Neural cell (in vitro differentiated cells): ENCODE results near the gene CCNE1. TPM values are rescaled to one million over a fixed set of nuclear protein-coding genes. Genes with fewer than 3 reads are reported as not detected.
"Not testable (repeated sequence)": the region's sequence is repeated elsewhere in the genome, so short reads cannot be mapped to it uniquely, and the experiment has no call there.

ENCODE experiments used
- H2AFZ ChIP-seq: fragments of 200-600, 300-800 bp; sonication (generic), shearing (Covaris generic); 2 replicates; pipeline ENCODE4 v1.6.0; 2014; ENCODE audit warnings: low read depth, mild to moderate bottlenecking, antibody characterized with exemption, low read length, moderate library complexity
- H3F3A ChIP-seq: fragments of 200-600 bp; shearing (Covaris generic); 2 replicates; pipeline ENCODE4 v1.6.1; 2016; ENCODE audit warnings: mild to moderate bottlenecking, moderate library complexity, mixed read lengths, antibody characterized with exemption, low read length; ENCODE audit not compliant: insufficient read depth, poor library complexity, severe bottlenecking
- H3K27ac ChIP-seq: fragments of 200-600, 300-800 bp; sonication (generic), shearing (Covaris generic); 2 replicates; pipeline ENCODE4 v1.5.1; 2014; ENCODE audit warnings: mild to moderate bottlenecking, low read length, moderate library complexity
- H3K27me3 ChIP-seq: fragments of 300-800, 200-600 bp; sonication (generic), shearing (Covaris generic); 2 replicates; pipeline ENCODE4 v1.6.0; 2014; ENCODE audit warnings: mild to moderate bottlenecking, low read depth, low read length, moderate library complexity; ENCODE audit not compliant: insufficient read depth
- H3K36me3 ChIP-seq: fragments of 300-800, 200-600 bp; sonication (generic), shearing (Covaris generic); 2 replicates; pipeline ENCODE4 v1.5.1; 2014; ENCODE audit warnings: mild to moderate bottlenecking, antibody characterized with exemption, low read length, moderate library complexity; ENCODE audit not compliant: insufficient read depth
- H3K4me2 ChIP-seq: fragments of 300-800, 200-600 bp; sonication (generic), shearing (Covaris generic); 2 replicates; pipeline ENCODE4 v1.6.0; 2014; ENCODE audit warnings: mild to moderate bottlenecking, low read length
- H3K4me3 ChIP-seq: fragments of 300-800, 200-600 bp; sonication (generic), shearing (Covaris generic); 2 replicates; pipeline ENCODE4 v1.5.1; 2014; ENCODE audit warnings: mild to moderate bottlenecking, low read length, moderate library complexity
- H3K79me2 ChIP-seq: fragments of 200-600 bp; shearing (Covaris generic); replicated peaks from 2 replicates; pipeline ENCODE4 v1.6.0; 2014; ENCODE audit warnings: mild to moderate bottlenecking, low read length, moderate library complexity; ENCODE audit not compliant: insufficient read depth
- H3K9ac ChIP-seq: fragments of 300-800, 200-600 bp; sonication (generic), shearing (Covaris generic); 2 replicates; pipeline ENCODE4 v1.6.1; 2016; ENCODE audit warnings: mild to moderate bottlenecking, low read length, mixed read lengths
- H3K9me2 ChIP-seq: fragments of 200-600 bp; shearing (Covaris generic); 2 replicates; pipeline ENCODE4 v1.6.1; 2016; ENCODE audit warnings: mild to moderate bottlenecking, low read length, mixed read lengths; ENCODE audit not compliant: insufficient read depth
- H3K9me3 ChIP-seq: fragments of 200-600, 300-800 bp; sonication (generic), shearing (Covaris generic); 2 replicates; pipeline ENCODE4 v1.6.1; 2016; ENCODE audit warnings: mild to moderate bottlenecking, mixed run types, low read length, moderate library complexity, mixed read lengths
- H4K20me1 ChIP-seq: fragments of 200-600 bp; shearing (Covaris generic); 2 replicates; pipeline ENCODE4 v1.6.1; 2016; ENCODE audit warnings: mild to moderate bottlenecking, mixed run types; ENCODE audit not compliant: insufficient read depth
- EP300 ChIP-seq: fragments of 450-650 bp; conservative IDR thresholded peaks from 2 replicates; pipeline ENCODE4 v1.6.1; 2014; ENCODE audit warnings: antibody characterized with exemption, mild to moderate bottlenecking, moderate library complexity; ENCODE audit not compliant: poor library complexity, severe bottlenecking
- EZH2 ChIP-seq: fragments of 200-600, 300-800 bp; shearing (Covaris generic), sonication (generic); IDR thresholded peaks from 2 replicates; pipeline ENCODE4 v1.6.1; 2014; ENCODE audit warnings: antibody characterized with exemption, low read length, borderline replicate concordance, mild to moderate bottlenecking; ENCODE audit not compliant: insufficient read depth, poor library complexity, severe bottlenecking
- MXI1 ChIP-seq: fragments of 450-650 bp; conservative IDR thresholded peaks from 2 replicates; pipeline ENCODE4 v1.6.1; 2014; ENCODE audit warnings: antibody characterized with exemption, mild to moderate bottlenecking; ENCODE audit not compliant: poor library complexity, severe bottlenecking
- POLR2AphosphoS5 ChIP-seq: IDR thresholded peaks from 2 replicates; pipeline ENCODE4 v1.6.1; 2012
- RAD21 ChIP-seq: fragments of 450-650 bp; conservative IDR thresholded peaks from 2 replicates; pipeline ENCODE4 v1.6.1; 2014; ENCODE audit warnings: antibody characterized with exemption, mild to moderate bottlenecking, moderate library complexity
- SMC3 ChIP-seq: fragments of 450-650 bp; conservative IDR thresholded peaks from 2 replicates; pipeline ENCODE4 v1.6.1; 2014; ENCODE audit warnings: antibody characterized with exemption, mild to moderate bottlenecking, moderate library complexity; ENCODE audit not compliant: poor library complexity
- TAF1 ChIP-seq: IDR thresholded peaks from 2 replicates; pipeline ENCODE4 v1.6.1; 2012; ENCODE audit warnings: low read depth
- polyA plus RNA-seq: library from polyadenylated mRNA; depleted of rRNA; stranded (reverse); fragments of >200 nt; gene quantifications from 2 replicates; pipeline ENCODE4 v1.2.3, GENCODE V29; 2014
- TF ChIP-seq, protein P1 (sequence below): fragments of 450-650 bp; IDR thresholded peaks from 2 replicates; pipeline ENCODE4 v1.5.1; 2014; ENCODE audit warnings: antibody characterized with exemption, mild to moderate bottlenecking, moderate library complexity; ENCODE audit not compliant: poor library complexity, severe bottlenecking
- TF ChIP-seq, protein P2 (sequence below): IDR thresholded peaks from 2 replicates; pipeline ENCODE4 v1.6.1; 2012; ENCODE audit warnings: borderline replicate concordance

CCNE1 gene
- polyA plus RNA-seq, 1 donor from 2014 or later, result 4.1 TPM

DNA sequence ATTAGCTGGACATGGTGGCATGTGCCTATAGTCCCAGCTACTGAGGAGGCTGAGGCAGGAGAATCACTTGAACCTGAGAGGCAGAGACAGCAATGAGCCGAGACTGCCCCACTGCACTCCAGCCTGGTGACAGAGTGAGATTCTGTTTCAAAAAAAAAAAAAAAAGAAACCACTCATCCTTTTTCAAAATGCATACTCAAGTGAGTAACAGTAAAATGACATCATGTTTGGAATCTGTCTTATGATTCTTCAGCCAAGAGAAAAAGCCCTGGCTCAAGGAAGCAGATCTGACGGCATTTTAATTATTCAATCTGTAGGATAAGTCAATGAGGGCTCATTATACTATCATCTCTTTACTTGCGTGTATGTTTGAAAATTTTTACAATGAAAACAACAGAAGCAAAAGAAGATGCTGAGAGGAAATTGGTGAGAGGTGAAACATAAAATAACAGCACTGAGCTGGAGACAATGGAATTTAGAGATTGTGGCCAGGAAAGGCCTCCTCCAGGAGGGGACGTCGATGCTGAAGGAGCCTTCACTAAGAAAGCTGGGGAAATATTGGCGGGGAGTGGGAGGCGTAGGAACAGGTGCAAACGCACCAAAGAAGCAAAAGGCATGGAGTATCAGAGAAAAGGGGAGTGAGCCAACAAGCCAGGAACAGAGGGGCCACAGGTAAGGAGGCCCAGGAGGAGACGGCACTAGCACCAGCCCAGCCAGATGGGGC lies 12.9 kb upstream of the CCNE1 start:
- no peak overlapping the region for H2AFZ ChIP-seq
- no peaks in the 10 kb centered on the region for H3K79me2 ChIP-seq
- H3K9ac ChIP-seq, result no peak overlapping the region
- H3K27ac ChIP-seq, result no peak overlapping the region
- TF ChIP-seq POLR2AphosphoS5 (no peak), SMC3 (no peak), EZH2 (no peak), RAD21 (no peak), EP300 (no peak), TAF1 (no peak), MXI1 (no peak)
- TF ChIP-seq, protein P1, sequence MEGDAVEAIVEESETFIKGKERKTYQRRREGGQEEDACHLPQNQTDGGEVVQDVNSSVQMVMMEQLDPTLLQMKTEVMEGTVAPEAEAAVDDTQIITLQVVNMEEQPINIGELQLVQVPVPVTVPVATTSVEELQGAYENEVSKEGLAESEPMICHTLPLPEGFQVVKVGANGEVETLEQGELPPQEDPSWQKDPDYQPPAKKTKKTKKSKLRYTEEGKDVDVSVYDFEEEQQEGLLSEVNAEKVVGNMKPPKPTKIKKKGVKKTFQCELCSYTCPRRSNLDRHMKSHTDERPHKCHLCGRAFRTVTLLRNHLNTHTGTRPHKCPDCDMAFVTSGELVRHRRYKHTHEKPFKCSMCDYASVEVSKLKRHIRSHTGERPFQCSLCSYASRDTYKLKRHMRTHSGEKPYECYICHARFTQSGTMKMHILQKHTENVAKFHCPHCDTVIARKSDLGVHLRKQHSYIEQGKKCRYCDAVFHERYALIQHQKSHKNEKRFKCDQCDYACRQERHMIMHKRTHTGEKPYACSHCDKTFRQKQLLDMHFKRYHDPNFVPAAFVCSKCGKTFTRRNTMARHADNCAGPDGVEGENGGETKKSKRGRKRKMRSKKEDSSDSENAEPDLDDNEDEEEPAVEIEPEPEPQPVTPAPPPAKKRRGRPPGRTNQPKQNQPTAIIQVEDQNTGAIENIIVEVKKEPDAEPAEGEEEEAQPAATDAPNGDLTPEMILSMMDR, result no peak
- TF ChIP-seq, protein P2, sequence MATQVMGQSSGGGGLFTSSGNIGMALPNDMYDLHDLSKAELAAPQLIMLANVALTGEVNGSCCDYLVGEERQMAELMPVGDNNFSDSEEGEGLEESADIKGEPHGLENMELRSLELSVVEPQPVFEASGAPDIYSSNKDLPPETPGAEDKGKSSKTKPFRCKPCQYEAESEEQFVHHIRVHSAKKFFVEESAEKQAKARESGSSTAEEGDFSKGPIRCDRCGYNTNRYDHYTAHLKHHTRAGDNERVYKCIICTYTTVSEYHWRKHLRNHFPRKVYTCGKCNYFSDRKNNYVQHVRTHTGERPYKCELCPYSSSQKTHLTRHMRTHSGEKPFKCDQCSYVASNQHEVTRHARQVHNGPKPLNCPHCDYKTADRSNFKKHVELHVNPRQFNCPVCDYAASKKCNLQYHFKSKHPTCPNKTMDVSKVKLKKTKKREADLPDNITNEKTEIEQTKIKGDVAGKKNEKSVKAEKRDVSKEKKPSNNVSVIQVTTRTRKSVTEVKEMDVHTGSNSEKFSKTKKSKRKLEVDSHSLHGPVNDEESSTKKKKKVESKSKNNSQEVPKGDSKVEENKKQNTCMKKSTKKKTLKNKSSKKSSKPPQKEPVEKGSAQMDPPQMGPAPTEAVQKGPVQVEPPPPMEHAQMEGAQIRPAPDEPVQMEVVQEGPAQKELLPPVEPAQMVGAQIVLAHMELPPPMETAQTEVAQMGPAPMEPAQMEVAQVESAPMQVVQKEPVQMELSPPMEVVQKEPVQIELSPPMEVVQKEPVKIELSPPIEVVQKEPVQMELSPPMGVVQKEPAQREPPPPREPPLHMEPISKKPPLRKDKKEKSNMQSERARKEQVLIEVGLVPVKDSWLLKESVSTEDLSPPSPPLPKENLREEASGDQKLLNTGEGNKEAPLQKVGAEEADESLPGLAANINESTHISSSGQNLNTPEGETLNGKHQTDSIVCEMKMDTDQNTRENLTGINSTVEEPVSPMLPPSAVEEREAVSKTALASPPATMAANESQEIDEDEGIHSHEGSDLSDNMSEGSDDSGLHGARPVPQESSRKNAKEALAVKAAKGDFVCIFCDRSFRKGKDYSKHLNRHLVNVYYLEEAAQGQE, result no peak
- no peaks in the 10 kb centered on the region for H3K9me3 ChIP-seq
- no peaks in the 10 kb centered on the region for H3K36me3 ChIP-seq
- H3K4me3 ChIP-seq, result no peak overlapping the region
- H3K9me2 ChIP-seq, result no peaks in the 10 kb centered on the region
- no peak overlapping the region for H3K4me2 ChIP-seq
- no peaks in the 10 kb centered on the region for H3K27me3 ChIP-seq
- H4K20me1 ChIP-seq, result no peaks in the 10 kb centered on the region
- H3F3A ChIP-seq, result no peaks in the 10 kb centered on the region

DNA sequence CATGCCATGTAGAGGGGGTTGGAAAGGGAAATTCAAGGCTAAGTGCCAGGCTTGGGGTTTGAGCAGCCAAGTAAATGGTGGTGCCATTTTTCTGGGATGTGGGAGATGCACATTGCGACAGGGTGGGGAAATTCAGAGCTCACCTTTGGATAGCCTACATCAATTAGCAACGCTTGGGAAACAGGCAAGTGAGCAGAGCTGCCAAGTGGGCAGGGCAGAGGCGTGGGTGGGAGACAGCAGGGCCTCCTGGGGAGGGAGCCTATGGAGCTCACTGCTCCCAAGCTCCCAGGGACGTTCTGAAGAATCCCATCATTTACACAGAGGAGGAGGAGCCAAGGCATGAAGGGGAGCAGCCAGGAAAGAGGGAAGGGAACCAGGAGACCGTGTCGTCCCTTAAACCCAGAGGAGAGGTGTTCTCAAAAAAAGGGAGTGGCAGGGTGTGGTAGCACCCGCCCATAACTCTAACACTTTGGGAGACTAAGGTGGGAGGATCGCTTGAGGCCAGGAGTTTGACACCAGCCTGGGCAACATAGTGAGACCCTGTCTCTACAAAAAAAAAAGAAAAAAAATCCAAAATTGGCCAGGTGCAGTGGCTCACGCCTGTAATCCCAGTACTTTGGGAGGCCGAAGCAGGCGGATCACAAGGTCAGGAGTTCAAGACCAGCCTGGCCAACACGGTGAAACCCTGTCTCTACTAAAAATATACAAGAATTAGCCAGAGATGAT lies 11.5 kb upstream of the CCNE1 start:
- H3K27ac ChIP-seq, result no peak overlapping the region
- H3K9ac ChIP-seq, result no peak overlapping the region
- no peaks in the 10 kb centered on the region for H3K79me2 ChIP-seq
- no peaks in the 10 kb centered on the region for H3F3A ChIP-seq
- no peaks in the 10 kb centered on the region for H3K9me2 ChIP-seq
- no peaks in the 10 kb centered on the region for H4K20me1 ChIP-seq
- H3K36me3 ChIP-seq, result no peaks in the 10 kb centered on the region
- TF ChIP-seq POLR2AphosphoS5 (no peak), EZH2 (no peak)
- TF ChIP-seq, protein P2, result no peak
- TF ChIP-seq, protein P1, result no peak
- H3K4me2 ChIP-seq, result no peak overlapping the region
- no peak overlapping the region for H2AFZ ChIP-seq
- H3K9me3 ChIP-seq, result no peaks in the 10 kb centered on the region
- no peaks in the 10 kb centered on the region for H3K27me3 ChIP-seq
- H3K4me3 ChIP-seq, result no peak overlapping the region

DNA sequence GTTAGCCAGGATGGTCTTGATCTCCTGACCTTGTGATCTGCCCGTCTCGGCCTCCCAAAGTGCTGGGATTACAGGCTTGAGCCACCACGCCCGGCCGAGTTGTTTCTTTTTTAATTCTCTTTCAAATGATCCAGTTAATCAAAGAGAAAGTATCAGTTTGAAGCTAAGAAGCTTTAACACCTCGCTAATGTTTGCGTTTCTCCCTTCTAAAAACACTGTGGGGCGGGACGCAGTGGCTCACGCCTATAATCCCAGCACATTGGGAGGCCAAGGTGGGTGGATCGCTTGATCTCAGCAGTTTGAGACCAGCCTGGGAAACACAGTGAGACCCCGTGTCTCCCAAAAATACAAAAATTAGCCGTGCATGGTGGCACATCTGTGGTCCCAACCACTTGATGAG lies 7.8 kb upstream of the CCNE1 start:
- not testable (repeated sequence) for H4K20me1 ChIP-seq

More for the DNA sequence above, 7.8 kb upstream of the CCNE1 start:
- H3K36me3 ChIP-seq, H3K4me2 ChIP-seq, H2AFZ ChIP-seq, H3K9me2 ChIP-seq, H3K4me3 ChIP-seq, H3K9me3 ChIP-seq, H3F3A ChIP-seq, H3K9ac ChIP-seq, H3K27me3 ChIP-seq, H3K79me2 ChIP-seq, H3K27ac ChIP-seq: not testable (repeated sequence)
